SK-N-SH (cell line): ENCODE data around the gene KIRREL2. TPM values are rescaled to one million over a fixed set of nuclear protein-coding genes. Genes with fewer than 3 reads are reported as not detected.

ENCODE experiments used
- CTCF ChIA-PET: fragments of 300-600, 350-600 bp; formaldehyde crosslinking; extraction: SDS; loops from one replicate; lab custom pipeline; 2021; lab: Yijun Ruan, JAX
- POLR2A ChIA-PET: fragments of 350-600 bp; sonication (Branson Sonifier 250); formaldehyde crosslinking; extraction: SDS; loops from one replicate; lab custom pipeline; 2020; ENCODE audit warnings: antibody characterized with exemption, inconsistent platforms; lab: Yijun Ruan, JAX
- DNase-seq: peaks from one replicate; pipeline ENCODE4 v3.0.0; 2012
- H2AFZ ChIP-seq: fragments of 200-600 bp; sonication (generic); 2 replicates; pipeline ENCODE4 v1.8.1; 2016; ENCODE audit warnings: antibody characterized with exemption, mild to moderate bottlenecking, low read depth
- H3F3A ChIP-seq: fragments of 200-600 bp; sonication (generic); replicated peaks from 2 replicates; pipeline ENCODE3; 2016; ENCODE audit warnings: antibody characterized with exemption, mild to moderate bottlenecking; ENCODE audit not compliant: insufficient read depth
- H3K27ac ChIP-seq, 2 experiments: fragments of 200-500 bp in 1 of 2; fragments of 200-600 bp in 1 of 2; sonication (Bioruptor generic) in 1 of 2; sonication (generic), shearing (Covaris generic) in 1 of 2; 2 replicates each; pipeline versions ENCODE4 v1.5.1 to v1.6.1; 2014 to 2016; ENCODE audit warnings: low read depth in 2 of 2, inconsistent platforms in 1 of 2, low read length in 1 of 2, mild to moderate bottlenecking in 1 of 2, mixed read lengths in 1 of 2
- H3K27me3 ChIP-seq: fragments of 200-600 bp; sonication (generic), shearing (Covaris generic); 2 replicates; pipeline ENCODE4 v1.6.1; 2016; ENCODE audit warnings: mixed run types; ENCODE audit not compliant: insufficient read depth
- H3K36me3 ChIP-seq, 2 experiments: fragments of 200-500 bp in 1 of 2; fragments of 200-600 bp in 1 of 2; sonication (Bioruptor generic) in 1 of 2; sonication (generic) in 1 of 2; replicated peaks in 1 of 2; 2 replicates each; pipeline versions ENCODE3 to v1.5.1; 2014 to 2016; ENCODE audit warnings: low read length in 1 of 2, mild to moderate bottlenecking in 1 of 2; ENCODE audit not compliant: insufficient read depth in 2 of 2, control insufficient read depth in 1 of 2
- H3K4me1 ChIP-seq, 2 experiments: fragments of 200-500 bp in 1 of 2; fragments of 200-600 bp in 1 of 2; sonication (Bioruptor generic) in 1 of 2; sonication (generic), shearing (Covaris generic) in 1 of 2; 2 replicates each; pipeline versions ENCODE4 v1.5.1 to v1.6.1; 2014 to 2016; ENCODE audit warnings: low read depth in 1 of 2, low read length in 1 of 2, mixed run types in 1 of 2; ENCODE audit not compliant: insufficient read depth in 2 of 2, control insufficient read depth in 1 of 2
- H3K4me2 ChIP-seq: fragments of 200-600 bp; sonication (generic), shearing (Covaris generic); 2 replicates; pipeline ENCODE4 v1.6.1; 2017; ENCODE audit warnings: mixed run types
- H3K4me3 ChIP-seq, 2 experiments: fragments of 200-500 bp in 1 of 2; fragments of 200-600 bp in 1 of 2; sonication (Bioruptor generic) in 1 of 2; sonication (generic), shearing (Covaris generic) in 1 of 2; 2 replicates each; pipeline versions ENCODE4 v1.5.1 to v1.8.1; 2014 to 2016; ENCODE audit warnings: low read depth in 2 of 2, inconsistent platforms in 1 of 2, low read length in 1 of 2, mild to moderate bottlenecking in 1 of 2, mixed read lengths in 1 of 2, moderate library complexity in 1 of 2
- H3K79me2 ChIP-seq: fragments of 200-600 bp; sonication (generic); 2 replicates; pipeline ENCODE4 v1.8.1; 2017; ENCODE audit warnings: mild to moderate bottlenecking; ENCODE audit not compliant: insufficient read depth
- H3K9ac ChIP-seq: fragments of 200-600 bp; sonication (generic); 2 replicates; pipeline ENCODE4 v1.6.1; 2017; ENCODE audit warnings: mixed run types
- H3K9me2 ChIP-seq: fragments of 200-600 bp; sonication (generic); 2 replicates; pipeline ENCODE4 v1.6.1; 2017; ENCODE audit warnings: mixed run types
- H3K9me3 ChIP-seq: fragments of 200-600 bp; sonication (generic); 2 replicates; pipeline ENCODE4 v1.6.1; 2017; ENCODE audit warnings: mixed run types, mild to moderate bottlenecking, moderate library complexity
- H4K20me1 ChIP-seq: fragments of 200-600 bp; sonication (generic); 2 replicates; pipeline ENCODE4 v1.6.1; 2017; ENCODE audit warnings: mild to moderate bottlenecking, mixed run types; ENCODE audit not compliant: insufficient read depth
- CTCF ChIP-seq: fragments of 200-600 bp; sonication (generic); IDR thresholded peaks from 2 replicates; pipeline ENCODE4 v1.6.1; 2017; ENCODE audit warnings: antibody characterized with exemption, mild to moderate bottlenecking, moderate library complexity
- EP300 ChIP-seq, 2 experiments: IDR thresholded peaks; 2 replicates each; pipeline versions ENCODE4 v1.4.0 to v1.6.1; 2012; ENCODE audit warnings: borderline replicate concordance in 1 of 2, low read depth in 1 of 2, low read length in 1 of 2
- FOXM1 ChIP-seq: IDR thresholded peaks from 2 replicates; pipeline ENCODE4 v1.4.0; 2012; ENCODE audit warnings: low read depth, mild to moderate bottlenecking
- GABPA ChIP-seq: IDR thresholded peaks from 2 replicates; pipeline ENCODE4 v1.4.0; 2012; ENCODE audit warnings: low read depth, mild to moderate bottlenecking
- MAX ChIP-seq: IDR thresholded peaks from 2 replicates; pipeline ENCODE4 v1.4.0; 2012; ENCODE audit warnings: low read depth
- MEF2A ChIP-seq: IDR thresholded peaks from 2 replicates; pipeline ENCODE4 v1.4.0; 2012; ENCODE audit warnings: low read depth, borderline replicate concordance
- MXI1 ChIP-seq: IDR thresholded peaks from 2 replicates; pipeline ENCODE4 v1.6.1; 2012; ENCODE audit warnings: mild to moderate bottlenecking, low read depth, low read length, improper control_type of control experiment
- RAD21 ChIP-seq: IDR thresholded peaks from 2 replicates; pipeline ENCODE4 v1.6.1; 2012; ENCODE audit warnings: mild to moderate bottlenecking, low read length
- RCOR1 ChIP-seq: fragments of 150-350 bp; IDR thresholded peaks from 2 replicates; pipeline ENCODE4 v1.6.1; 2017; ENCODE audit warnings: antibody characterized with exemption, low read length
- TAF1 ChIP-seq: IDR thresholded peaks from 2 replicates; pipeline ENCODE4 v1.6.1; 2012; ENCODE audit warnings: low read depth, mild to moderate bottlenecking, low read length, moderate library complexity, borderline replicate concordance
- TEAD4 ChIP-seq: IDR thresholded peaks from 2 replicates; pipeline ENCODE4 v1.4.0; 2012; ENCODE audit warnings: mild to moderate bottlenecking, borderline replicate concordance; ENCODE audit not compliant: insufficient read depth
- USF1 ChIP-seq: IDR thresholded peaks from 2 replicates; pipeline ENCODE4 v1.4.0; 2012; ENCODE audit warnings: low read depth, borderline replicate concordance
- WGBS: methylation state at CpG from one replicate; pipeline ENCODE4 v1.1.6; 2017; ENCODE audit warnings: low lambda C conversion rate; 5-methylcytosine and 5-hydroxymethylcytosine counted together
- polyA plus RNA-seq, 3 experiments: library from polyadenylated mRNA; depleted of rRNA; stranded (reverse); fragments of >200 nt; gene quantifications; 2 replicates each; pipeline ENCODE4 v1.2.3, GENCODE V29; 2012
- TF ChIP-seq, protein P1 (sequence below): fragments of 150-350 bp; IDR thresholded peaks from 2 replicates; pipeline ENCODE4 v1.6.1; 2016; ENCODE audit warnings: mild to moderate bottlenecking, low read depth, low read length

KIRREL2 gene
- polyA plus RNA-seq, 1 of the 3 experiments (the other 2 are of a cell fraction) = 0.21 TPM

GRCh38 chr19:35860818-35861639, 4.3 kb downstream of the KIRREL2 start:
- no peak for TF ChIP-seq USF1
- no peak overlapping the region for H3K27ac ChIP-seq
- no peaks in the 10 kb centered on the region for H4K20me1 ChIP-seq
- H3F3A ChIP-seq = no peaks in the 10 kb centered on the region
- no peaks in the 10 kb centered on the region for H3K9me2 ChIP-seq
- no peaks in the 10 kb centered on the region for H3K36me3 ChIP-seq
- 87% methylated on average over 55 of the region's 55 CpGs for WGBS
- no peaks in the 10 kb centered on the region for H3K9me3 ChIP-seq
- H3K4me2 ChIP-seq = no peak overlapping the region
- DNase-seq = no peak
- H3K4me1 ChIP-seq = peaks cover 0 to 8% of the 10 kb centered on the region in 2 experiments; a peak in 1 of 4 replicates
- no peaks in the 10 kb centered on the region for H3K27me3 ChIP-seq
- no peak overlapping the region for H2AFZ ChIP-seq
- no peaks in the 10 kb centered on the region for H3K79me2 ChIP-seq
- no peak overlapping the region for H3K9ac ChIP-seq
- no peak overlapping the region for H3K4me3 ChIP-seq
- CTCF ChIA-PET = interaction anchor here (0.7 to 1.0 kb wide), 2 partner anchors 9 to 12 kb away, joined by 3 to 4 read pairs; no protein-coding TSS in a partner anchor
- POLR2A ChIA-PET = no interaction called here

GRCh38 chr19:35861640-35862160, 5.0 kb downstream of the KIRREL2 start:
- Histone ChIP-seq H4K20me1 (no peaks in the 10 kb centered on the region), H3K27ac (no peak overlapping the region), H3K9me3 (no peaks in the 10 kb centered on the region), H2AFZ (no peak overlapping the region), H3K27me3 (no peaks in the 10 kb centered on the region), H3K9me2 (no peaks in the 10 kb centered on the region), H3K79me2 (no peaks in the 10 kb centered on the region), H3K9ac (no peak overlapping the region), H3K4me2 (no peak overlapping the region), H3K4me3 (no peak overlapping the region), H3K4me1 (peaks cover 0 to 5% of the 10 kb centered on the region in 2 experiments; a peak in 1 of 4 replicates), H3F3A (no peaks in the 10 kb centered on the region), H3K36me3 (no peaks in the 10 kb centered on the region)
- WGBS = 82% methylated on average over 16 of the region's 19 CpGs
- TF ChIP-seq MXI1 = no peak
- TF ChIP-seq RCOR1 = no peak
- no peak for TF ChIP-seq EP300 (IDR thresholded peaks at IDR 0.05; ENCODE audit: borderline replicate concordance in 1 of 2, low read depth in 1 of 2, low read length in 1 of 2)
- no peak for DNase-seq
- ChIA-PET CTCF (interaction anchor here (0.7 to 1.0 kb wide), 2 partner anchors 9 to 12 kb away, joined by 3 to 4 read pairs; no protein-coding TSS in a partner anchor), POLR2A (no interaction called here)

DNA sequence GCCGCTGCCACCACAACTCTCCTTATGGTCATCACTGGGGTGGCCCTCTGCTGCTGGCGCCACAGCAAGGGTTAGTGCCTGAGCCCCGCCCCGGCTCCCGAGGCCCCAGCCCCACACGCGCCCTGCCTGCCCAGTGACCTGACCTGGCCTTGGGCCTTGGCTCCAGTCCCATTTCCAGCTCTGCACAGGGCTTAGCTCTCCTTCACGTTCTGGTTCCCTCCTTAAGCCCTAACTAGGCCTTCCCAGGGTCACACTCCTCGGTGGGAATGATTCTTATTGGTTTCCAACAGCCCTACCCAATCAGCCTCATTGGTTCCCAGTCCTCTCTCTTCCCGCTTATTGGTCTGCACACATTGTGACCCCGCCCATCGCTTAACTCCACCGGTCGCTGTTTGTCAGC, 5.8 kb downstream of the KIRREL2 start:
- Histone ChIP-seq H3K79me2 (no peaks in the 10 kb centered on the region), H3K9me2 (no peaks in the 10 kb centered on the region), H3K36me3 (no peaks in the 10 kb centered on the region), H2AFZ (no peak overlapping the region), H3K27me3 (no peaks in the 10 kb centered on the region), H3K27ac (no peak overlapping the region), H3K4me2 (no peak overlapping the region), H3K9me3 (no peaks in the 10 kb centered on the region), H3K4me3 (no peak overlapping the region), H3F3A (no peaks in the 10 kb centered on the region), H4K20me1 (no peaks in the 10 kb centered on the region)
- WGBS = 84% methylated on average over 9 of the region's 14 CpGs
- DNase-seq = no peak
- ChIA-PET CTCF (no interaction called here), POLR2A (no interaction called here)
- TF ChIP-seq MAX = no peak
- TF ChIP-seq FOXM1 = no peak
- no peak for TF ChIP-seq RAD21
- TF ChIP-seq MXI1 = no peak
- no peak for TF ChIP-seq TEAD4
- no peak for TF ChIP-seq CTCF
- TF ChIP-seq, protein P1, sequence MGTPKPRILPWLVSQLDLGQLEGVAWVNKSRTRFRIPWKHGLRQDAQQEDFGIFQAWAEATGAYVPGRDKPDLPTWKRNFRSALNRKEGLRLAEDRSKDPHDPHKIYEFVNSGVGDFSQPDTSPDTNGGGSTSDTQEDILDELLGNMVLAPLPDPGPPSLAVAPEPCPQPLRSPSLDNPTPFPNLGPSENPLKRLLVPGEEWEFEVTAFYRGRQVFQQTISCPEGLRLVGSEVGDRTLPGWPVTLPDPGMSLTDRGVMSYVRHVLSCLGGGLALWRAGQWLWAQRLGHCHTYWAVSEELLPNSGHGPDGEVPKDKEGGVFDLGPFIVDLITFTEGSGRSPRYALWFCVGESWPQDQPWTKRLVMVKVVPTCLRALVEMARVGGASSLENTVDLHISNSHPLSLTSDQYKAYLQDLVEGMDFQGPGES = no peak
- no peak for TF ChIP-seq TAF1
- no peak for TF ChIP-seq MEF2A
- TF ChIP-seq GABPA = no peak
- TF ChIP-seq, all 33 proteins: peak for 0
- no peak overlapping the region for H3K9ac ChIP-seq
- no peaks in the 10 kb centered on the region; a peak in 1 of 4 replicates for H3K4me1 ChIP-seq
